Activated T-helper 1 cell treated with anti-CD3 and anti-CD28 coated beads, Interleukin-12 subunit alpha, Interleukin-12 subunit beta, Interleukin-2, Interleukin-4 antibody, amounts not matched to agents 30 ng/mL and 10 ng/mL and 1 ng/mL, durations not matched to agents 14 hours and 24 hours and 36 hours (primary cell): Measurements from ENCODE around the gene HYCC1. TPM values are rescaled to one million over a fixed set of nuclear protein-coding genes. Genes with fewer than 3 reads are reported as not detected.
A peak's percentile ranks its signal among the peaks of the same experiment; 100 is the strongest.

Source experiments
- DNase-seq: peaks from one replicate; pipeline ENCODE4 v3.0.0; 2021; ENCODE audit warnings: low spot score
- H3K27ac Mint-ChIP-seq: one replicate; pipeline ENCODE4 v1.8.0; 2021; ENCODE audit warnings: mild to moderate bottlenecking, mixed read lengths
- H3K27me3 Mint-ChIP-seq: one replicate; pipeline ENCODE4 v1.8.0; 2022; ENCODE audit warnings: mild to moderate bottlenecking, moderate library complexity, mixed read lengths; ENCODE audit not compliant: insufficient read depth
- H3K36me3 Mint-ChIP-seq: one replicate; pipeline ENCODE4 v1.8.0; 2021; ENCODE audit warnings: low read depth, mixed read lengths
- H3K4me1 Mint-ChIP-seq: one replicate; pipeline ENCODE4 v1.8.0; 2021; ENCODE audit warnings: low read depth, mixed read lengths
- H3K4me3 Mint-ChIP-seq: one replicate; pipeline ENCODE4 v1.8.0; 2021; ENCODE audit warnings: mild to moderate bottlenecking, moderate library complexity, mixed read lengths
- H3K9me3 Mint-ChIP-seq: one replicate; pipeline ENCODE4 v1.8.0; 2021; ENCODE audit warnings: mixed read lengths
- intact Hi-C: fragments of 100-400 bp; cut with micrococcal nuclease; formaldehyde crosslinking; loops from one replicate; pipeline ENCODE4 v1.15.1; 2024
- total RNA-seq: library from RNA; stranded (reverse); gene quantifications from 2 replicates; pipeline ENCODE4 v1.2.3, GENCODE V29; 2022

Gene HYCC1
- total RNA-seq, 1 donor from 2014 or later: 36.8 TPM

- no peaks in the 10 kb centered on the region for H3K9me3 Mint-ChIP-seq
- no peak overlapping the region for H3K4me3 Mint-ChIP-seq
- DNase-seq: no peak
- intact Hi-C loops: loop anchor here (5.0 to 10.0 kb wide), 6 partner anchors 170 to 1647 kb away; partner anchors contain the start of genes CDCA7L, IGF2BP3, NUP42 and TRA2A
- no peak overlapping the region for H3K27ac Mint-ChIP-seq
- H3K36me3 Mint-ChIP-seq: no peaks in the 10 kb centered on the region
- no peaks in the 10 kb centered on the region for H3K27me3 Mint-ChIP-seq
- peaks cover 32% of the 10 kb centered on the region for H3K4me1 Mint-ChIP-seq
Observed at GRCh38 chr7:23012186-23012585, 1.7 kb downstream of the HYCC1 start.

GRCh38 chr7:23011222-23011924 lies 2.6 kb downstream of the HYCC1 start:
- no peak for DNase-seq
- H3K4me3 Mint-ChIP-seq: no peak overlapping the region
- no peak overlapping the region for H3K27ac Mint-ChIP-seq
- no peaks in the 10 kb centered on the region for H3K27me3 Mint-ChIP-seq
- peaks cover 24% of the 10 kb centered on the region for H3K4me1 Mint-ChIP-seq
- H3K9me3 Mint-ChIP-seq: no peaks in the 10 kb centered on the region
- peaks cover 3% of the 10 kb centered on the region for H3K36me3 Mint-ChIP-seq
- intact Hi-C loops: loop anchor here (5.0 to 10.0 kb wide), 6 partner anchors 171 to 1647 kb away; partner anchors contain the start of genes CDCA7L, IGF2BP3, NUP42 and TRA2A

- Mint-ChIP-seq H3K4me3 (no peak overlapping the region), H3K27me3 (no peaks in the 10 kb centered on the region)
Observed at GRCh38 chr7:23009303-23009702, 4.6 kb downstream of the HYCC1 start.

GRCh38 chr7:23004247-23004520 lies 9.7 kb downstream of the HYCC1 start:
- intact Hi-C loops: loop anchor here (1.0 kb wide), 1 partner anchor 10 kb away; the partner anchor contains the start of gene HYCC1
- Mint-ChIP-seq H3K9me3 (no peaks in the 10 kb centered on the region), H3K36me3 (peaks cover 12% of the 10 kb centered on the region), H3K27ac (no peak overlapping the region), H3K4me3 (no peak overlapping the region), H3K27me3 (no peaks in the 10 kb centered on the region), H3K4me1 (peaks cover 58% of the 10 kb centered on the region)
- DNase-seq: no peak

More at GRCh38 chr7:23009303-23009702, 4.6 kb downstream of the HYCC1 start:
- Mint-ChIP-seq H3K27ac (no peak overlapping the region), H3K9me3 (no peaks in the 10 kb centered on the region), H3K4me1 (peaks cover 20% of the 10 kb centered on the region), H3K36me3 (peaks cover 8% of the 10 kb centered on the region)
- no peak for DNase-seq
- intact Hi-C loops: no loop called here

- Mint-ChIP-seq H3K4me3 (no peak overlapping the region), H3K4me1 (peaks cover 60% of the 10 kb centered on the region), H3K36me3 (peaks cover 12% of the 10 kb centered on the region), H3K9me3 (no peaks in the 10 kb centered on the region), H3K27ac (no peak overlapping the region), H3K27me3 (no peaks in the 10 kb centered on the region)
- intact Hi-C loops: loop anchor here (1.0 kb wide), 1 partner anchor 11 kb away; the partner anchor contains the start of gene HYCC1
- no peak for DNase-seq
Observed at GRCh38 chr7:23003505-23004246, 10.3 kb downstream of the HYCC1 start.

- no peaks in the 10 kb centered on the region for H3K27me3 Mint-ChIP-seq
- H3K36me3 Mint-ChIP-seq: peaks cover 15% of the 10 kb centered on the region
- H3K4me3 Mint-ChIP-seq: no peak overlapping the region
- intact Hi-C loops: no loop called here
- no peak overlapping the region for H3K27ac Mint-ChIP-seq
- H3K4me1 Mint-ChIP-seq: peaks cover 58% of the 10 kb centered on the region
- DNase-seq: no peak
- no peaks in the 10 kb centered on the region for H3K9me3 Mint-ChIP-seq
Observed at GRCh38 chr7:23002698-23003097, 11.2 kb downstream of the HYCC1 start.

- H3K27me3 Mint-ChIP-seq: no peaks in the 10 kb centered on the region
- intact Hi-C loops: no loop called here
- no peaks in the 10 kb centered on the region for H3K9me3 Mint-ChIP-seq
- H3K27ac Mint-ChIP-seq: no peak overlapping the region
- peaks cover 61% of the 10 kb centered on the region for H3K4me1 Mint-ChIP-seq
- peaks cover 12% of the 10 kb centered on the region for H3K36me3 Mint-ChIP-seq
- H3K4me3 Mint-ChIP-seq: no peak overlapping the region
- DNase-seq: no peak
Observed at GRCh38 chr7:23001610-23002009, 12.3 kb downstream of the HYCC1 start.

- Mint-ChIP-seq H3K9me3 (no peaks in the 10 kb centered on the region), H3K4me1 (peaks cover 63% of the 10 kb centered on the region), H3K27me3 (no peaks in the 10 kb centered on the region), H3K36me3 (peaks cover 11% of the 10 kb centered on the region), H3K4me3 (no peak overlapping the region), H3K27ac (peak overlapping the region; percentile 11)
- DNase-seq: no peak
- intact Hi-C loops: no loop called here
Observed at GRCh38 chr7:23000597-23001360, 13.2 kb downstream of the HYCC1 start.

- Mint-ChIP-seq H3K4me3 (no peak overlapping the region), H3K36me3 (peaks cover 19% of the 10 kb centered on the region), H3K9me3 (peaks cover 4% of the 10 kb centered on the region), H3K27ac (no peak overlapping the region), H3K4me1 (peaks cover 70% of the 10 kb centered on the region), H3K27me3 (no peaks in the 10 kb centered on the region)
- intact Hi-C loops: no loop called here
- no peak for DNase-seq
Observed at GRCh38 chr7:22998519-22998896, 15.4 kb downstream of the HYCC1 start.

- Mint-ChIP-seq H3K4me3 (no peak overlapping the region), H3K27ac (no peak overlapping the region), H3K27me3 (no peaks in the 10 kb centered on the region), H3K36me3 (peaks cover 20% of the 10 kb centered on the region), H3K4me1 (peaks cover 73% of the 10 kb centered on the region), H3K9me3 (peaks cover 4% of the 10 kb centered on the region)
- intact Hi-C loops: no loop called here
- no peak for DNase-seq
Observed at GRCh38 chr7:22997871-22998518, 15.9 kb downstream of the HYCC1 start.

- DNase-seq: no peak
- Mint-ChIP-seq H3K9me3 (peaks cover 4% of the 10 kb centered on the region), H3K27me3 (no peaks in the 10 kb centered on the region), H3K4me1 (peaks cover 65% of the 10 kb centered on the region), H3K4me3 (no peak overlapping the region), H3K27ac (no peak overlapping the region), H3K36me3 (peaks cover 20% of the 10 kb centered on the region)
- intact Hi-C loops: no loop called here
Observed at GRCh38 chr7:22996470-22996869, 17.5 kb downstream of the HYCC1 start.

GRCh38 chr7:22995011-22995410 lies 18.9 kb downstream of the HYCC1 start:
- no peak for DNase-seq
- intact Hi-C loops: no loop called here
- Mint-ChIP-seq H3K9me3 (peaks cover 4% of the 10 kb centered on the region), H3K4me3 (peak overlapping the region; percentile 1), H3K36me3 (peaks cover 24% of the 10 kb centered on the region), H3K27ac (peak overlapping the region; percentile 1), H3K4me1 (peaks cover 62% of the 10 kb centered on the region), H3K27me3 (no peaks in the 10 kb centered on the region)
